CD4-positive, alpha-beta T cell treated with Interleukin-1 beta for 1 hour (primary cell): ENCODE data around the gene LHX3.

ENCODE experiments used
- DNase-seq, 2 donors: peaks; one replicate each; pipeline ENCODE4 v3.0.0-alpha.2; 2020 to 2022

LHX3 gene

DNA sequence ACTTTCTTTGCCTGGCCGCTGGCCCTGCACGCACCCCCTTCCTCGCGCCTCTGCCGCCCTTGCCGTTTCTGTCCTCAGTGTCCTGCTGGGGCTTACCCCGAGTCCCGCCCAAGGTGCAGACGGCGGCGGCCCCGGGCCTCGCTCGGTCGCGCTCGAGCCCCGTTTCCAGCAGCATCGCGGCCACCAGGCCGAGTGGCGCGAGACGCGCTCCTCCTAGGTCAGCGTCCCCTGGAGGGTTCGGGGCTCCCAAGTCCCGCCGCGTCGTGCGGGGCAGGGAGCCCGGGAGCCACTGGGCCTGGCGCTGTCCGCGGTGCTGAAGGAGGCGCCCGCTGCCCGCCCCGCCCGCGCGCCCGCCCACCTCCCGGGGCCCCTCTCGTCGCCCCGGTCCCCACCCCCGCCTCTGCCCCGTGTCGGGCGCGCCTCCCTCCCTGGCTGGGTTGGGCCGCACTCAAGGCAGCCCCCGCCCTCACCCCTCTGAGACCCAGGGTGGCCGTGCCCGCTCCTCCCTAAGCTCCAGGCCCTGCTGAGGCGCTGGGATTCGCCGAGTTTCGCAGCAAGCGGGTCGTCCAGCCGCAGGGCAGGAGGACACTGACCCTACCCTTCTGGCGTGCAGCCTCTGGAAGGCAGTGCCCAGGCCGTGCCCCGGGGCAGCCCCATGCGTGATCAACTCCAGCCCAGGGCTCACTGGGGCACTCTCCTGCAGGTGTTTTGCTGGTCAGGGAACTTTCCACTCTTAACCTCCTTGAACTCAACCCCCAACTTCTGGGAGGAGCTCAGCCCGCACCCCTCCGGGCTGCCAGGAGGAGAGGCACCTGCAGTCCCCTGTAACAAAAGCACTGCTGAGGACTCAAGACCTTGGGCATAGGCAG is at the start of gene LHX3:
Gene LHX3 (minus strand): TSS at position 291 of the 869 bp plus-strand sequence. CDS start 116 bp downstream, at position 175.
- DNase-seq = no peak

DNA sequence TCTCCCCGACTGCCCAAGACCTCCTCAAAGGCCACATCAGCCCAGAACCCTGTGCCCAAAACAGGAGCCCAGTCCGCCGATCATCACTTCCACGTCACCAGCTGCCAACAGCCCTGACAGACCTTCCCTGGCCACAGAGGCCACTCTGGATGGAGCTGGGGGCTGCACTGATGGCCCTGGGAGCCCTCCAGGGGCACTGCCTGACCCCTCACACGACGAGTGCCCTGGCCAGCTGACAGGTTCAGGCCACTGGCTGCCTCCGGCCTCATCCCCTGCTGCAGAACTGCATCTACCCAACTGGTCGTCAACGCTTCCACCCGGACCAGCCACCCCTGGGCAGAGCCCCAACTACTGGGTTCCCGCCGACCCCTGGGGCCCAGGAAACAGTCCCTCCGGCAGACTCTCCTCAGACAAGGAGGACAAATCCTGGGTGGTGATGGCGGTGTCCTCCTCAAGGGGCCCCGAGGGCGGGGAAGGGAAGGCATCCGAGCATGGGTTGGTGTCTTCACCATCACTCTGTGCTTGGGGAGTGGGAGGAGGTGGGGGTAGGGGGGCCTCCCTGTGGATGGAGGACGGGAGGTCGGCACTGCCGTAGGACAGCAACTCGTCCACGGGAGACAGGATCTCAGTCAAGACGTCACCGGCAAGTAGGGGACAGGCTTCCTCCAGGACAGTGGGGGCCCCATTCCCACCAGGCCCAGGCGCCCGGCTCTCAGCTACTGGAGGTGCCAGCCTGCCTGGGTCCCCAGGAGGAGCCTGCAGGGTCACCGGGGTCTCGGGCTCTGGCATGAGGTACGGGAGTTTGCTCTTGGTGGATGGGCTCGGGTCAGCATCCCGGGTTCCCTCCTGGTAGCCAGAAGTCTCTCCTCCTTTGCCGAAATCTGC is 48.6 kb upstream of the LHX3 start:
- DNase-seq = no peak

DNA sequence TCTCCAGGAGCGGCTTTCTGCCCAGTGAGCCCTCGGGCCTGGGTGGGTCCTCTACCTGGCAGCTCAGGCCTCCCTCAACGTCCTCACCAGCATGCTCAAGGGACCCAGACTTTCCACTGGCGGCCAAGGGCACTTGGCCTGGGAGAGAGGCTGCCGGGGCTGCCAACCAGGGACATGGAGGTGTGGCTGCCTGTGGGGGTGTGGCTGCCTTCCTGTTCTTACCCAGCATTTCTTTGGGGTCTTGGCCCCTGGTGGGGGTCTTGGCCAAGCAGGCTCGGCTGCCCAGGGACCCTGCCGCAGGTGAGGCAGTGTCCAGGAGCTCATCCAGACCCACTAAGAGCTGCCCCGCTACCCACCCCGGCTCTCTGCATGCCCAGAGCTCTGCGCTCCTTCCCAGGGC is 47.9 kb upstream of the LHX3 start:
- DNase-seq = no peak

DNA sequence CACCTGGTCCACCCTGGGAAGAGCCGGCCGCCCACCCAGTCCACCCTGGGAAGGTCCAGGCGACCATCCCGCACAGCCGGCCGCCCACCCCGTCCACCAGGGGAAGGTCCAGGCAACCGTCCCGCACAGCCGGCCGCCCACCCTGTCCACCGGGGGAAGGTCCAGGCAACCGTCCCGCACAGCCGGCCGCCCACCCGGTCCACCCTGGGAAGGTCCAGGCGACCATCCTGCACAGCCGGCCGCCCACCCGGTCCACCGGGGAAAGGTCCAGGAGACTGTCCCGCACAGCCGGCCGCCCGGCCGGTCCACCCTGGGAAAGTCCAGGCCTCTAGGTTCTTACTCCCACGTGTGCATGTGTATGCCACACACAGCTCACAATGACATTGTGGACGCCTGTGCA is 47.4 kb upstream of the LHX3 start:
- no peak for DNase-seq

DNA sequence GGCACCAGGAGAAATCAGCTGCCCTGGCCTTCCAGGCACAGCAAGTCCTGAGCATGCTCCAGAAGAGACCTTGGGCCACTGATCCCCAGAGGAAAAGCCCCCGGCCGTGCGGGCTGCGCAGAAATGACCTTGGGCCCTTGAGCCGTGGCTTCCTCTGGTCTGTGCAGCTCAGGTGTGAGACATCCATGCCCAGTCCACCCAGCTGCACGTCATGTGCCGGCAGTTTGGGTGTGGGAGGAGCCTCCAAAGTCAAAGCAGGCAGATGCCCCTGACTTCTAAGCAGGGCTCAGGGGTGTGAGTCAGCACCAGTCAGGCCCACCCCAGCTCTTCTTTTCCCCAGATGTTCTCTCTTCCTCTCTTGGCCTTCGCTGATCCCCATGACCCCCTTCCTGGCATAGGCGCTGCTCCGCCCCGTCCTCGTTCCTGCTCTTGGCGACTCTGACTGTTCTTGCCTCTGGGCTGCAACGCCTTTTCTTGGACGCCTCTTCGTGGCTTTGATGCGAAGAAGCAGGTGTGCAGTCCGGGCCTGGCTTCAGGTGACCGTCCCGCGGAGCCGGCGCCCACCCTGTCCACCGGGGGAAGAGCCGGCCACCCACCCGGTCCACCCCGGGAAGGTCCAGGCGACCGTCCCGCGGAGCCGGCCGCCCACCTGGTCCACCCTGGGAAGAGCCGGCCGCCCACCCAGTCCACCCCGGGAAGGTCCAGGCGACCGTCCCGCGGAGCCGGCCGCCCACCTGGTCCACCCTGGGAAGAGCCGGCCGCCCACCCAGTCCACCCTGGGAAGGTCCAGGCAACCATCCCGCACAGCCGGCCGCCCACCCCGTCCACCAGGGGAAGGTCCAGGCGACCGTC is 46.6 kb upstream of the LHX3 start:
- no peak for DNase-seq

DNA sequence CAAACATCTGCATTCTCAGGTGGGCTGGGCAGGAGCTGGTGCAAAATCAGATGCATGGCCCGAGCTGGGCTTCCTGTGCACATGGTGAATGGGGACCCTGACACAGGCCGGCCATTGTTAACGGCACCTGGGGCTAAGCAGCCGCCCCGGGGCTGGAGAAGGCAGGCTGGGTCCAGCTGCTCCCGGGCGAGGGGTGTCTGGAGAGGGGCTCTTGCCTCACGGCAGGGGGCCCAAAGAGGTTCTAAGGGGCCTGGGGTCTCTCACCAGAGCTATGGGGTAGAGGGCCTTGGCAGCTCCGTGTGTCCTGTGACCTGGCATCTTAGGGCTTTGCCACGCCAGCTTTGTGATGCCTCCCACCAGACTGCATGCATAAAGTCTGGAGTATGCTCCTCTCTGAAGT is 45.7 kb upstream of the LHX3 start:
- no peak for DNase-seq

DNA sequence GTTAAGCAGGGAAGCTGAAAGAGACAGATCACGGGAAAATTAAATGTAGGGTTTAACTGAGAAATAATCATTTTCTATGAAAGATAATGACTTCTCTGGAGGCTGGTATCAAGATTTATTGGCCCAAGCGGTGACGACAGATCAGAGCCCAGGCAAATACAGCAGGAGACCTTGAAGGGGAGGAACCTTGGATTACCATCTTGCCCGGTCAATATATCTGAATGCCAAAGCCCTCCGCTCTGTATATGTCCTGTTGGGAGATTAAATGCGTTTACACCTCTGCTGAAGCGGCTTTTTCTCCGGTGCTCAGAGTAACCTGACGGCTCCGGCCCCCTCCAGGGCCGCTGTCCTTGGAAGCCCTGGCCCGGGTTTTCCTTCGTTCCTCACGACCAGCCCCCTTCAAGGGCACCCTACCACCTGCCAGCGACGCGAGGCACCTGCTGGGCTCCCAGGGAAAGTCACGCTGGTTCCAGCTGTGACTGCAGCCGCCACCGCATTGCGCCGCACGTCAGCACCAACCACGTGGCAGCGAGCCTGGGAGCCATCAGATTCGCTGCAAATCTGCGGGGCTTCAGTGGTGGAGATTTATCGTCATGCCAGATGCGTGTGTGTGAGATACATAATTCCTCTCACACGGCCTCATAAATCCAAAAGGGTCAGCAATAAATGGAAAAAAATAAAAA is 45.1 kb upstream of the LHX3 start:
- no peak for DNase-seq

DNA sequence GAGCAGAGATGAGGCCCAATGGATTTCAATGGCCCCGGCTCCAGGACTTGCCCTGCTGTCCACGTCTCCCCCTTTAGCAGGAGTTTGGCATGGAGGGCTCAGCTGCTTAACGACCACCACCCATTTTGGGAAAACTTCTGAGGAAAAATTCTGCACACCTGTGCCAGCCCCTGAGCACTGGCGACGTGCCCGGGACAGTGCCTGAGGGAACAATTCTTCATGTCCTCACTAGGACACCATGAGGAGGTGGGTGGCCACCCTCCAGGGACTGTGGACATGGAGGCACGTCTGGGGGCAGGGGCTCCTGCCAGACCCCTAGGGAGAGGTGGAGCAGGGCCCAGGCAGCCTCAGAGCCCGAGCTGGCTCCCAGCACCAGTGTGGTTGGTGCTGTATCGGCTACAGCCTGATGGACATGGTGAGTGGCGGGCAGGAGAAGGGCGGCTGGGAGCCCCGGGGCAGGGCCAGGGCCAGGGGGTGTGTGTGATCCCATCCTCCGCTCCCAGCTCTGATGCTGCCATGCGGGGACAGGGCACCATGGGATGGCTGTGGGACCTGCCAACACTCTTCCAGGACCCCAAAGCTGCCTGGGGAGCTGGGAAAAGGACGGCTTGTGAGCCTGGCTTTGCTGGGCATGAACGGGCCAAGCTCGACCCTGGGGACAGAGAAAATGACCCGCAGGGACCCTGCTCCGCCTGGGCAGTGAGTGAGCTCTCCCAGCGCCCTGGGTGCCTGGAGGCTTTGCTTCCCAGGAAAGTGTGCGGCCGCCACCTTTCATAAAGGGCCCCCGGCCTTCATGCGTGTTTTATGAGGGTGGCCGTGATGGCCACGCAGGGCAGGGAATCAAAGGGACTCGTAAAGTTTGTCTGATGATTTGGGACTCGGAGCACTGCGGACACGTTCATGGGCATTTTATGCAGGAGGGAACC is 44.3 kb upstream of the LHX3 start:
- no peak for DNase-seq

DNA sequence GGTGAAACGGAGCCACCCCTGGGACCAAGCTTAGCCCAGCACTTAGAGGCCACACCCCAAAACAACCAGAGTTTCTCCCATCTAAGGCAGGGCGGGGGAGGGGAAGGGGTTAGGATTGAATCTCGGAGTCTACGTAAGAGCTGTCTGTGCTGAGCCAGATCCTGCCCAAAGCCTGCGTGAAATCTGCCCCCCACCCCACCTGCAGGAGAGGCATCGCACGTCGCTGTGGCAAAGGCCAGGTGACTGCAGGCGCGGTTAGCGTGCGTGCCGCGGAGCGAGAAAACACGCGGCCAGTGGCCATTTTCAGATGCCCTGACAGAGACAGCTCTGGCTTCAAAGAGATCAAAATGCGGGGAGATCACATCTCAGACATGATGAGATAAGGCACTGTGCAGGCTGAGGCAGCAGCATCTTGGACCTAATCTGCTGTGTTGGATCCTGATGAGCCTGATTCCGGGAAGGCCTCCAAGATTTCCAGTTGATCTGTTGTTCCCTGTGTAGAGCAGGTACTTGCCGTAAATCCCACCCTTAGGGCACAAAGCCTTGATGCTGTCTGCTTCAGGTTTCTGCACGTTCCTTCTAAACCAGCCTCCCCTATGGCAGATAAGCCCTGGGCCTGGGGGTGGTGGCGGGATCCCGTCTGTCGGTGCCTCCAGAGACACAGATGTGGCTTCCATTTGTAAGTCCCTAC is 43.2 kb upstream of the LHX3 start:
- no peak for DNase-seq

DNA sequence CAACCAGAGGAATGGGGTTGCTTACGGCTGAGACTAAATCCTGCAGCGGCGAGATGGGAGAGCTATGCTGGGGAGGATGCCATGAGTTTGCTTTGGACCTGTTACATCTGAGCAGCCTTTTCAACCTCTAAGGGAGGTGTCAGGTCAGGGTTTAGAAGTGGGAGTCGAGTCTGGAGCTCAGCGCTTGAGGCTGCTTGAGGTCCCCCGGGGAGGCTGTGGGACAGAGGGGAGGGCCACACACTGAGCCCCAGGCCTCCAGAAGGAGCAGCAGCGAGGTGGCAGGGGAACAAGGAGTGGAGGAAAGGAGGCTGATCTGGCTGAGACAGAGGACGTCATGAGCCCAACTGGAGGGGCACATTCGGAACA is 42.6 kb upstream of the LHX3 start:
- DNase-seq = no peak

DNA sequence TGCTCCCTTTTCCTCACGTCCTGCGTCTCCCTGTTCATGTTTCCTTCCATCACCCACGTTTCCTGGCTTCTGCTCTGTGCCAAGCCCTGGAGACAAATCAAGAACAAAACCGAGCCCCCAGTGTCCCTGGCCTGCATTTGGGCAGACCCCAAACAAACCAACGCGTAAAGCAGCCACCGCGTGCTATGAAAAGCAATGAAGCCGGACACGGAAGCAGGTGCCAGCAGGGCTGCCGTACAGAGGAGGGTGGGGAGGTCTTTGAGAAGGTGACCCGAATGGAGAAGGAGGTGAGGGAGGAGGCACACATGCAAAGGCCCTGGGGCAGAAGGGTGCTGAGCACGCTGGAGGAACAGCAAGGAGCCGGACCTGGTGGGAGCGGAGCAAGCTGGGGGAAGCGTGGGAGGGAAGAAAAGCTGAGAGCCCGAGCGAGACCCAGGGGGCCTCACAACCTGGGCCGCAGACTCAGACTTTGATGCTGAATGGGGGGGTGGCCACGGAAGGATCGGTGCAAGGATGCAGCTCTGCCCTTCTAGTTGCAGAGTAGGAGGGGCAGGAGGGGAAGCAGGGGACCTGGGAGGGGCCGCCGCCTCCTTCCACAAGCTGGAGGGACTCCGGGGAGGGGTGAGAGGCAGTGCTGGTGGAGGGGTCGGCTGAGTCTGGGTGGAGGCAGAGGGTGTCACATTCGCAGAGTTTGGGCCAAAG is 42.1 kb upstream of the LHX3 start:
- DNase-seq = no peak

DNA sequence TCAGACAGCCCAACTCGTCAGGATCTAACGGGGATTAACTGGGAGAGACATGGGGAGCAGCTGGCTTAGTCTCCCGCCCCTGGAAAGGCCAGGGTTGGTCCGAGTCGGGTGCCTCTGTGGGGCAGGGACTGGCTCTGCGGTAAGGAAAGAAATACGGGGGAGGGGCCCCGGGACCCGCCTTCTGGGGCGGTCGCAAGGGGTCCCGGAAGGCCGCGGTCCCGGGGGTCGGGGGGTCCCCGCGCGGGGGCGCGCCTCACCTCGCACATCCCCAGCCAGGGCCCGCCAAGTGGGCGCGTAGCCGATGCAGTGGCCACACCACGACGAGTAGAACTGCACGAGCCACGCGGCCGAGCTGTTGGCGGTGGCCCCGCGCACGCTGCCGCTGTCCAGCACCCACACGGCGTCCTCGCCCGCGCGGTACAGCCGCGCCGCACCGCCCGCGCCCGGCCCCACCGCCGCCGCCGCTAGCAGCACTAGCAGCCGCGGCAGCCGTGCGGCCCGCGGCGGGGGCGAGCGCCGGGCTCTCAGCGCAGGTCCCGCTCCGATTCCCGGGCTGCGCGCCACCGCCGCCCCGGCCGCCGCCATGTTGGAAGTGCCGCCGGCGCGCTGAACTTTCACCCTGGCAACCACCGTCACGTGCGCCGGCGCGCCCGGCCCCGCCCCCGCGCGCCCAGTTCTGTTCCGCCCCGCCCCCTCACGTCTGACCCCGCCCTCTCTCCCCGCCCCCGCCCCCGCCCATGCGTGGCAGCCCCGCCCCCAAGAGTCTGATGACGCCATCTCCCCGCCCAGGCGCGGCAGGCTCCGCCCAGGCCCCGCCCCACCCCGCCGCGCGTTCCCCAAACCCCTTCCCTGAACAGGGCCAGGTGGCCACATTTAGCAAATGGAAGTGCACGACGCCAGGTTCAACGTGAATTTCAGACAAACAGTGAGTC is 40.6 kb upstream of the LHX3 start, which contains the start of gene QSOX2:
Gene QSOX2 (minus strand): TSS at position 594 of the 932 bp plus-strand sequence. CDS start 9 bp downstream, at position 585.
- peak; percentile 83 to 86 for DNase-seq

DNA sequence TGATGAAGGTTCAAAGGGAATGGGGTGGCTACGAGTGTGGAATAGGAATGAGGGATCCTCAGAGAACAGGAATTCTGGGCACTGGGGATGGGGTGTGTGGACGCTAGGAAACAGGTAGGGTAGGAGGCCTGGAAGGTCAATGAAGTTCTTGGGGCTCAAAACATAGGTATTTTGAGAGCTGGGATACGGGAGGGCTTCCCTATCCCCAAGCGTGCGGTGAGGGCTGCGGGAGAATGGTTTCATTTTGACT is 40.0 kb upstream of the LHX3 start:
- no peak for DNase-seq

DNA sequence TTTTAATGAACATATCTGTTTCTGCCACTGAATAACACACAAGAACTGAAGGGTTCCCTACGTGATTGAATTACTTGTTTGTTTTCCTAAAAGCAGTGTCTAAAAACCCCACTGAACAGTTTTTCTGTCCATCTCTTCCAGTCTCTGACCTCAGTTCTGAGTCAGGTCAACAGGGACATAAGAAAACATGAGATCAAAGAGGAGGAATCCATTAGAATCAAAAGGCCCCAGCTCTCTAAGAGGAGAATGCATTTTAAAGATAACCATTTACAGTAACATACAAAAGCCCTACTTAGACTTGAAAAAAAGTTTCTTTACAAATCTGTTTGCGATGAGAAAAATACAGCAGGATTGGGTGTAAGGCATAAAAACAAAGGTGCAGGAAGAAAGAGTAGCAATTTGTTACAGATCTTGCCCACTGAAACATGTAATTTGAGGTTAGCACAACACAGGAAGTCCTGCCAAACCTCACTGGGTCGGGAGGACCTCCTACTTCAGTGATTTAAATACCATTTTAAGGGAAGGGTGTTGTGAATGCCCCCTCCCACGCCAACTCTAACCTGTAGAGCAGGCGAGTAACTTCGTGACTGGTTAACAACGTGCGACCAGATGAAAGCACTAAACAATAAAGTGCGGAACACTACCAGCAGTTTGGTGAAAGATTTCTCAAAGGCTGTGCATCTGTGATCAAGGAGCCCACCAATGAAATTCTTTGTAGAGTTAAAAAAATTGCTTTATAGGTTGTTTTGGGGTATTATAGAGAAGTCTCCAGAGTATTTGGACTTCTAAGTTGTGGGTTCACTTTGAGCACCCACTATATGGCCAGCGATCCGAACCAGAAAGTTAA is 39.4 kb upstream of the LHX3 start:
- peak; percentile 42 to 62 for DNase-seq

DNA sequence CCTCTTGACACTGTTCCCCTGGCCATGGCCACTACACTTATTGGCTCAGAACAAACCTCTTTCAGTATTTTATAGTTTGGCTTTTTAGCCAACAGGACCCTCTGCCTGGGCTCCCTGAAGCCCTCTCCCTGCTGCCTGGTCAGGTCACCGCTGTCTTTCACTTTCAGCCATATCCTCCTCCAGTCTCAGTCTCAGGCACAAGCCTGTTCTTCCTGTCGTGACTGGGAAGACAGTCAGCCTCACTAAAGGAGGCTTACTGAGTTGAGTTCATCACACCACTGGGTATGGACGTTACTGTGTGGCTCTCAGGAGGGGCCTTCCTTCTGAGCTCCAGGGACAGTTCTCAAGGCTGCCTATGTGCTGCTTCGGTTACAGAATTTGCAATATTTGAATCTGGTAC is 38.7 kb upstream of the LHX3 start:
- DNase-seq = no peak

DNA sequence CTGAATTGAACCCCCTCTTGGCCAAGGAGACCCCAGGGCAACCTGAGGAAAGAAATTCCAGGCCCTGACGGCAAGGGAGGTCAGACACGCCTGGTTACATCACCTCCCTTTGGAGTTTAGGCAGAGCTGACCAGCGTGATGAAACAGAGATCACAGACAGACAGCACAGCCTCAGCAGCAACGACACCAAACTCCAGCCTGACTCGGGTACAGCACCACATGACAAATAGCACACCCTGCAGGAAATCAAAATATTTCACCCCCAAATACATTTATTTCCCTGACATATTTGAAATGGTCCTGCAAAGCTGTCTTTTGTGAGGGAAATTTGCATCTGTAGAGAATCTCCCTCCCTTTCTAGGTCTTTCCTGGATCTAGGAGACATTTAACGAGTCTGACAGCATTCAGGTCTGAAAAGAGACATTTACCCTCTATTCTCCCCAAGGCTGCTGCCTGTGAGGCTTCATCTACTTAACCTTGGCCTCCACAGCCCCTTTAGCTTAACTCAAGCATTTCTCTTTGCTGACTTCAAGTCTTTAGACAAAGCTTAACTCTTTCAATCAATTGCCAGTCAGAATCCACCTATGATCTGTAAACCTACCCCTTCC is 38.1 kb upstream of the LHX3 start:
- peak in 1 of 2 donors; percentile 7 for DNase-seq

DNA sequence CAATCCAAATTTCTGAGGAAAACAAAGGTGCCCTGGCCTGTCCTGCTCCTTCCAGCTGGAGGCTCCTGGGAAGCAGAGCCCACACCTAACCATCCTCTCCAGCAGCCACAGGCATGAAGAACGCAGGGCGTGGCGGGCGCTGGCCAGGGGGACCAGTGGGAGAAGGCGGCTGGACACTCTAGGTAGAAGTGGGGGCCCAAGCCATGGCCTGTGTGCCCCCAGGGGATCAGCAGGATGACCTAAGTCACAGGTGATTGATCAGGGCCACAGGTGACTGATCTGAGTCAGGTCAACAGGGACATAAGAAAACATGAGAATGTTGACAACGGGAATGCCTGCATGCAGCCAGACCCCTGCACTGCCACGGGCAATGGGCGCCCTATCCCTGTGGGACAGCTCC is 37.3 kb upstream of the LHX3 start:
- no peak for DNase-seq

DNA sequence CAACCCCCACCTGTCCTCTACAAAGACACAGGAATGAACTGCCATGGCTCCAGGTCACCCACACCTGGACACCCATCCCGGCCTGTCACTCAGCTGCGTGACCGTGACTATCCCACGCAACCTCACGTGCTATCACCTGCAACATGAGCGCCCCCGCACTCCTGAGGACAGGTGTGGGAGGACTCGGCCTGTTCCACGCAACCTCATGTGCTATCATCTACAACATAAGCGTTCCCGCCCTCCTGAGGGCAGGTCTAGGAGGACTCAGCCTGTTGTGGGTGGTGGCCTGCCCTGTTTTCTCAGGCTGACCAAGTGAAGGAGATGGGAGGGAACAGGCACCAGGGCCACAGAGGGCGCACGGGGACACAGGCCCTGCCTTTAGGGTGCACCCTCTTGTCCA is 36.6 kb upstream of the LHX3 start:
- no peak for DNase-seq
